ENCODE results near the gene ARHGAP26.
A peak's percentile ranks its signal among the peaks of the same experiment; 100 is the strongest.

ARHGAP26 gene

DNA sequence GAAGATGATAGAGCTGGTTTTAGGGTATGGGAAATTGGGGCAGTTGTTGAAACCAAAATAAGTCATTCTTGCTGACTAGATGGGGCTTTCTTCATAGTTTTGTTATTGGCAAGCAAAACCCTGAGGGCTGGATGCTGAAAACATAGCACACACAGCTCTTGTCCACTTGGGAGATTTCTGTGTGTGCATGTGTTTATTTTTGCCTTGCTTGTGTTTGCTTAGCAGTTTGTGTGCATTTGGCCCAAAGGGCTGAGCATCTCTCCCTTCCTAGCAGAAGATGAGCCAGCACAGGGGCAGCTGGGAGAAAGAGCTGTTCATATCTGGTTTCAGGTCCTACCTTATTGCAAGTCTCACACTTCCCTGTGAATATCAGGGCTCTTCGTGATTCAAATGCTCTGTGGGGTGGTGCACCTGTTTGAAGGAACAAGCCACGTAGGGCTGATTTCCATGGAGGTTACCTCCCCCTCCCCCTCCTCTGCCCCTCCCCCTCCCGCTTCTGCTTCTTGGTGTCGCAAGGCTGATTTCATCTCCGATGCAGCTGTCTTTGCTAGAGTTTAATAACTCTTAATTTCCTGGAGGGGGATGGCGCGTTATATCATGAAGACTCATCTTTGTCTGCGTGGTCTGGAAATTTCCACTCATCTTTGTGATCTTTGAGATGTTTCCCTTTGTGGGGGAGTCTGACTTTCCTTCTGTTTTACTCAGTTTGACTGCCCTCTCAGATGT lies 296.5 kb downstream of the ARHGAP26 start:
- DNase-seq = no peak
- H3K36me3 Mint-ChIP-seq (ENCODE audit: insufficient read depth) = peaks cover 38% of the 10 kb centered on the region
- ATAC-seq (replicated peaks) = no peak
- H3K9me3 Mint-ChIP-seq = no peaks in the 10 kb centered on the region
- H3K27ac Mint-ChIP-seq = peak overlapping the region in 1 of 2 donors; percentile 70
- no peak overlapping the region for H3K4me3 Mint-ChIP-seq
- H3K4me1 Mint-ChIP-seq (ENCODE audit: low read depth in 2 of 2) = peaks cover 10 to 19% of the 10 kb centered on the region in 2 donors
- no peaks in the 10 kb centered on the region for H3K27me3 Mint-ChIP-seq

DNA sequence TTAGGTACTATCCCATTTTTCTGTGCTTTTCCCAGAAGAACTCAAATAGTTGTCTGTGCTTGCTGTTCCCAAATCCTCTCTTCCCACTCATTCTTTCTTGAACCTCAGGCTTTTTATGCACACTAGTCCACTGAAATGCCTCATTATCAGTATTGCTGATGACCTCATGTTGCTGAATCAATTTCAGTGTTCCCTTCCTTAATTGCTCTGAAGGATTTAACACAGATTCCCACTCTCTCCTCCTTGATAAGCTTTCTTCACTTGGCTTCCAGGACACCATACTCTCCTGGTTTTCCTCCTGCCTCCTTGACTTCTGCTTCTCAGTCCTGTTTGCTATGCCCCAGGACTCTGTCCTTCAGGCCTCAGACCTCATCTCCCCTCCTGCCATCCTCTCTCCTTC lies 298.5 kb downstream of the ARHGAP26 start:
- DNase-seq (no peak), ATAC-seq (replicated peaks) (no peak)
- Mint-ChIP-seq H3K27ac (no peak overlapping the region), H3K4me1 (ENCODE audit: low read depth in 2 of 2) (peaks cover 6 to 15% of the 10 kb centered on the region in 2 donors), H3K27me3 (no peaks in the 10 kb centered on the region), H3K36me3 (ENCODE audit: insufficient read depth) (peaks cover 35% of the 10 kb centered on the region), H3K9me3 (no peaks in the 10 kb centered on the region), H3K4me3 (no peak overlapping the region)

DNA sequence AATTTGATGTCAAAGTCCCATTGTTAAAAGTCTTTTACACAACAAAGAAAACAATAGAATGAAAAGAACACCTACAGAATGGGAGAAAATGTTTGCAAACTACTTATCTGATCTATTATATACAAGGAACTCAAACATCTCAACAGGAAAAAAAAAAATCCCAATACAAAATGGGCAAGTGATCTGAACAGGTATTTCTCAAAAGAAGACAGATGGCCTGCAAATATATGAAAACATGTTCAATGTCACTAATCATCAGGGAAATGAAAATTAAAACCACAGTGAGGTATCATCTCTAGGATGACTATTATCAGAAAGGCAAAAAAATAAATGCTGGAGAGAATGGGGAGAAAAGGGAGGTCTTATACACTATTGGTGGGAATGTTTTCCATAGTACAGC lies 301.8 kb downstream of the ARHGAP26 start:
- Mint-ChIP-seq H3K4me3 (no peak overlapping the region), H3K36me3 (ENCODE audit: insufficient read depth) (peaks cover 35% of the 10 kb centered on the region), H3K9me3 (no peaks in the 10 kb centered on the region), H3K27me3 (no peaks in the 10 kb centered on the region), H3K27ac (no peak overlapping the region), H3K4me1 (ENCODE audit: low read depth in 2 of 2) (peaks cover 4 to 12% of the 10 kb centered on the region in 2 donors)
- DNase-seq = no peak
- no peak for ATAC-seq (replicated peaks)

DNA sequence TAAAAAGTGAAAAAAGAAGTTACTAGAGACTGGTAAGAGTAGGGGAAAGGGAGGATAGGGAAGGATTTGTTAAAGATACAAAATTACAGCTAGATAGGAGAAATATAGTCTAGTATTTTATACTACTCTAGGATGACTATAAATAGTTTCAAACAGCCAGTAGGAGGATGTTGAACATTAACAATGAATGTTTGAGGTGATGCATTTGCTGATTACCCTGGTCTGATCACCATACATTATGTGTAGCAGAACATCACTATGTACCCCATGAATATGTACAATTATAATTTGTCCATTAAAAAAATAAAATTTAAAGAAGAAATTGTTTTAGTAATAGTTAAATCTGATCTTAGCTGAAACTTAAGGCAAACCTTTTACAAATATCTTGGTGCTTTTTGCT lies 302.6 kb downstream of the ARHGAP26 start:
- H3K27ac Mint-ChIP-seq = no peak overlapping the region
- no peak overlapping the region for H3K4me3 Mint-ChIP-seq
- no peaks in the 10 kb centered on the region for H3K9me3 Mint-ChIP-seq
- H3K27me3 Mint-ChIP-seq = no peaks in the 10 kb centered on the region
- peaks cover 2 to 6% of the 10 kb centered on the region in 2 donors for H3K4me1 Mint-ChIP-seq (ENCODE audit: low read depth in 2 of 2)
- DNase-seq = no peak
- no peak for ATAC-seq (replicated peaks)
- H3K36me3 Mint-ChIP-seq (ENCODE audit: insufficient read depth) = peaks cover 29% of the 10 kb centered on the region

DNA sequence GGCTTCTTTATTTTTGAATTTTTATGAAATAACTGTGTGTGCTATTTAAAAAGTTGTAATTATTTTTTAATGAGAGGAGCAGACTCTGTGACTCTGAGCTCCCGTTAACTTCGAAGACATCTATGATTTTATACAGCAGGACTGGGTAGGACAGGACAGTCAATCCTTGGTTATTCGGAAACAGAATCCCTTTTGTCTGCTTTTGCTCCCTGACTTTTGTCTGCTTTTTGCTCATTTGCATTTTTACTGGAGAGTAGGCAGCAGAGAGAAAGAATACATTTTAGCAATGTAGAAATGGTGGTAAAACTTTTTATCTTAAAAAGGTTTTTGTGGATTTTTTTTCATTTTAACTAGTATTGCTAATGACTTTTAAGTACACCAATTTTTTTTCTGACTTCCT lies 303.6 kb downstream of the ARHGAP26 start:
- Mint-ChIP-seq H3K36me3 (ENCODE audit: insufficient read depth) (peaks cover 27% of the 10 kb centered on the region), H3K9me3 (no peaks in the 10 kb centered on the region), H3K27ac (no peak overlapping the region), H3K27me3 (no peaks in the 10 kb centered on the region), H3K4me1 (ENCODE audit: low read depth in 2 of 2) (peaks cover 2 to 6% of the 10 kb centered on the region in 2 donors), H3K4me3 (no peak overlapping the region)
- no peak for ATAC-seq (replicated peaks)
- DNase-seq = no peak

DNA sequence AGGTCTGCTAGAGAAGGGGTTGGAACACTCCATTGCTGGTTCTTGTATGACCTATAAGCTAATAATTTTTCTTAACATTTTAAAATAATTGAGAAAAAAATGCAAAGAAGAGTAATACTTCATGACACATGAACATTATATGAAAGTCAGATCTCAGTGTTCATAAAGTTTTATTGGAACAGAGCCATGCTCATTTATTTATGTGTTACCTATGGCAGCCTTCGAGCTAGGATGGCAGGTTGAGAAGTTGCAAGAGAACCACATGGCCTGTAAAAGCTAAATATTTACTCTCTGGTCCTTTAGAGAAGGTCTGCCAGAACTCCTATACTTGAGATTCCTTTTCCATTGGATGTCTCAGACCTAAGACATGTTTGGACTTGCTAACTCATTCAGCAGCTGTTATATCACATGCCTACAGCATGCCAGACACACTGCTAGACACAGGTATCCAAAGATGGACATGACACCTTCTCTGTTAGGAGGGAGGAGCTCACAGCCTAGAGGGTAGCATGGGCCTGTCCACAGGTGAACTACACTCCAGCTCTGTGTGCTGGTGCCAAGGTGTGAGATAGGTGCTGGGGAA lies 304.3 kb downstream of the ARHGAP26 start:
- no peak for ATAC-seq (replicated peaks)
- H3K4me1 Mint-ChIP-seq (ENCODE audit: low read depth in 2 of 2) = peaks cover 4 to 9% of the 10 kb centered on the region in 2 donors
- H3K9me3 Mint-ChIP-seq = no peaks in the 10 kb centered on the region
- H3K27ac Mint-ChIP-seq = peak overlapping the region in 1 of 2 donors; percentile 73
- no peak for DNase-seq
- no peak overlapping the region for H3K4me3 Mint-ChIP-seq
- peaks cover 19% of the 10 kb centered on the region for H3K36me3 Mint-ChIP-seq (ENCODE audit: insufficient read depth)
- H3K27me3 Mint-ChIP-seq = no peaks in the 10 kb centered on the region

DNA sequence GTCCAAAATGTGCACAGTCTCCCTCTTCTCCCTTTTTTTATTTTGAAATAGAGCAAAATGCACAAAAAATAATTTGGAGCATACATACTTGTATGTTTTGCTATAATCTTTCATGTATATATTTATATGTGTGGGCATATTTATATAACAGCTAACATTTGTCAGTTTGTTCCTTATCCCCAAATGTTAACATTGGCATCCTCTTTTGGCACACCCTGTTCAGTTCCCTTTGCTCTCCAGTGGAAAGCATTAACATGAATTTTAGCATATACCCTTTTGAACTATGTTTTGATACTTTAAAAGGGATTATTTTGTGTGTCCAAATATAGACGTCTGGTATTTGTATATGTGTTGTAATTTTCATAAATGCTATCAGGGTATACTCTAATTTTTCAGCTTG lies 306.2 kb downstream of the ARHGAP26 start:
- ATAC-seq (replicated peaks) = no peak
- Mint-ChIP-seq H3K9me3 (no peaks in the 10 kb centered on the region), H3K27ac (peak overlapping the region in 1 of 2 donors; percentile 17), H3K27me3 (no peaks in the 10 kb centered on the region), H3K4me1 (ENCODE audit: low read depth in 2 of 2) (peaks cover 6 to 26% of the 10 kb centered on the region in 2 donors), H3K4me3 (no peak overlapping the region), H3K36me3 (ENCODE audit: insufficient read depth) (peaks cover 16% of the 10 kb centered on the region)
- DNase-seq = no peak

DNA sequence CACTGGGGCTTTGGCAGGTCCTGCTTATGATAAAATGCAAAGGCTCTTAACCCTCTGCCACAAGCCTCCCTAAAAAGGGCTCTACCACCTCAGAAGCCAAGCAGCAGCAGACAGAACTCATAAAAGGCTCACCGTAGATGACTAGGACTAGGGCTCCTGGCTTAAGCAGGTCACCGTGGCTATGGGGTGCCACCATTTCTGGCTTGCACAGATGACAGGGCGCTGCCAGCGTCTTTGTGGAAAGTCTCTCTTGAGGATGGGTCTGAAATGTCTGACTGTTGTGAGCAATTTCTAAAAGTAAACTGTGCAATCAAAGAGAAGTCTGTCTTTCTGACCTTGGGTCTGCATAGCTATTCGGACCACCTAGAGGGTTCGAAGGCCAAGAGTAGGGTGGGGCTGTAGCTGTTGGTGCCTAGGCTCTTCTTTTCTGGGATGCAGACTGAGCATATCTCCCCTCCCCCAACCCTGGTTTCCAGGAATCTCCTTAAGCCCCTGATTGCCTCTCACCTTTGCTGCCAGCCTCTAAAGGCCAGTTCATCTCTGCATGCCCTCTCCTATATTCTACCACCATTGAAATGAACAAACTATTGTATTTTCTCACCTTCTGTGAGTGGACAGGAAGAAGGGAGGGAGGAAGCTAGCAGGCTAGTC lies 307.4 kb downstream of the ARHGAP26 start:
- Mint-ChIP-seq H3K4me3 (no peak overlapping the region), H3K4me1 (ENCODE audit: low read depth in 2 of 2) (peaks cover 6 to 26% of the 10 kb centered on the region in 2 donors)
- DNase-seq = no peak

DNA sequence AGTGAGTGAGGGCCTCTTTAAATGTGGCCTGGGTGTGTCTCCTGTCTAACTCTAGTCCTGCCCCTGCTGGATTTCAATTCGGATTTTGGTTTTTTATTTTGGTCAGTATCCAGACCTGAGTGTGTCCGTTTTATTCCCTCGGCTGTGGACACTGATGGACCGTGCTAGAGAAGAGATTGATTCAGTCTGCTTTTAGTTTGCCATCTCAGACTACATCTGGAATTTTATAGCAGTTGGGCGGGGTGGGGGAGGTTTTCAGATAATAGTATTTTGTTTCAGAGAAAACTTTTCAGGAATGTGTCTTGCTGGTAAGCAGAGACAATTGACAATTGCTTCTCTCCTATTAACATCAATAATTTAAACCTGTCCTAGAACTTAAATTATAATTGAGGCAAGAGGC lies 308.1 kb downstream of the ARHGAP26 start:
- Mint-ChIP-seq H3K4me3 (no peak overlapping the region), H3K9me3 (no peaks in the 10 kb centered on the region), H3K27me3 (no peaks in the 10 kb centered on the region), H3K27ac (no peak overlapping the region), H3K36me3 (ENCODE audit: insufficient read depth) (peaks cover 14% of the 10 kb centered on the region), H3K4me1 (ENCODE audit: low read depth in 2 of 2) (peaks cover 6 to 26% of the 10 kb centered on the region in 2 donors)
- ATAC-seq (replicated peaks) = no peak
- no peak for DNase-seq

More for the DNA sequence above, 307.4 kb downstream of the ARHGAP26 start:
- Mint-ChIP-seq H3K9me3 (no peaks in the 10 kb centered on the region), H3K27ac (no peak overlapping the region), H3K27me3 (no peaks in the 10 kb centered on the region), H3K36me3 (ENCODE audit: insufficient read depth) (peaks cover 12% of the 10 kb centered on the region)
- ATAC-seq (replicated peaks) = no peak

DNA sequence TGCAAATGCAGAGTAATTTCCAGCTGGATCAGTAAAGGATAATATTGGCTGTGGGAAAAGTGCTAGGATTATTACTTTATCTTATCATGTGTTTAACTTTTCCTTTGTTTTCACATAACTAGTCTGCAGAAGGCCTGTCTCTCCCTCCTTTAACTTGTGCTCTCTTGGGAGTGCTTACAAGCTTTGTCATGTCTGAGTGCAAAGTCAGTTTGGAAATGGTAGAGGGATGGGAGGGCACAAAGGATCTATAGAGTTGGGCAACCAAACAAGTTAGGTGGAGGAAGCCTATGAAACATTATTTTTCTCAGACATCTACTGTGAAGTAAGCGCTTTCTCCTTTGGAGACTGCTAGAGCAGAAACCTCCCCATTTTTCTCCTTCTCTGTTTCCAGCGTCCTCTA lies 308.8 kb downstream of the ARHGAP26 start:
- H3K4me3 Mint-ChIP-seq = no peak overlapping the region
- DNase-seq (no peak), ATAC-seq (replicated peaks) (no peak)
- no peaks in the 10 kb centered on the region for H3K27me3 Mint-ChIP-seq
- H3K9me3 Mint-ChIP-seq = no peaks in the 10 kb centered on the region
- H3K4me1 Mint-ChIP-seq (ENCODE audit: low read depth in 2 of 2) = peaks cover 6 to 26% of the 10 kb centered on the region in 2 donors
- H3K27ac Mint-ChIP-seq = no peak overlapping the region
- peaks cover 18% of the 10 kb centered on the region for H3K36me3 Mint-ChIP-seq (ENCODE audit: insufficient read depth)

DNA sequence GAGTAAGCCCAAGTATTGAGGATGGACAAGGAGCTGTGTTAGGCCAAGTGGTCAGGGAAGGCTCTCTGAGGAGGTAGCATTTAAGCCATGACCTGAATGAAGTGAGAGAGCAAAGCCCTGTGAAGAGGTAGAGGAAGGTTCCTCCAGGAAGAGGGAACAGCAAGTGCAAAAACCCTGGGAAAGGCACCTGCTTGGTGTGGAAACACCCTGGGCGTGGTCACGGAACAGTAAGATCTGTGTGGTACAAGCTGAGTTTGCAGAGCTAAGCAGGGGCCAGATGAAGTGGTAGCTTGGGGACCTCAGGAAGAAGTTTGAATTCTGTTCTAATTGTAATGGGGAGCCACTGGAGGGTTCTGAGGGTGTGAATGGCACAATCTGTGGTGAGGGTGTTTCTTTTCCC lies 310.2 kb downstream of the ARHGAP26 start:
- DNase-seq (no peak), ATAC-seq (replicated peaks) (no peak)
- peak overlapping the region in 1 of 2 donors; percentile 47 for H3K27ac Mint-ChIP-seq
- H3K4me3 Mint-ChIP-seq = no peak overlapping the region
- no peaks in the 10 kb centered on the region for H3K27me3 Mint-ChIP-seq
- H3K4me1 Mint-ChIP-seq (ENCODE audit: low read depth in 2 of 2) = peaks cover 6 to 24% of the 10 kb centered on the region in 2 donors
- H3K9me3 Mint-ChIP-seq = no peaks in the 10 kb centered on the region
- peaks cover 18% of the 10 kb centered on the region for H3K36me3 Mint-ChIP-seq (ENCODE audit: insufficient read depth)

DNA sequence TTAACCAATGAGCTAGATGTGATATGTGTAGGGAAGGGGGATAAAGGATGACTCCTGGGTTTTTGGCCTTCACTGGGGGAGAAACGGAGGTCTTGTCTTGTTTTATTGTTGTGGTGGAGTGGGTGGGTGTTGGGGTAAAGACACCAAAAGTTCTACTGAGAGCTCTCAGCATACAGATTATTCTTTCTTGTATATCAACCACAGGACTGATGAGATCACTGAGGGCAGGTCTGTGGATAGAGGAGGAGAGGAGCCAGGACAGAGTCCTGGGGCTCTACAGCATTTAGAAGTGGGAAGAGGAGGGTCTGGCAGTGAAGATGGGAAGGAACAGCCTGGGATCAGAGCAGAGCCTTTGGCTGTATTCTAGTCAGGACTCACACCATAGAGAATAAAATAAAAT lies 310.8 kb downstream of the ARHGAP26 start:
- no peaks in the 10 kb centered on the region for H3K27me3 Mint-ChIP-seq
- peaks cover 18% of the 10 kb centered on the region for H3K36me3 Mint-ChIP-seq (ENCODE audit: insufficient read depth)
- DNase-seq (no peak), ATAC-seq (replicated peaks) (no peak)
- H3K27ac Mint-ChIP-seq = peak overlapping the region in 1 of 2 donors; percentile 47
- H3K4me3 Mint-ChIP-seq = no peak overlapping the region
- peaks cover 6 to 24% of the 10 kb centered on the region in 2 donors for H3K4me1 Mint-ChIP-seq (ENCODE audit: low read depth in 2 of 2)
- H3K9me3 Mint-ChIP-seq = no peaks in the 10 kb centered on the region

DNA sequence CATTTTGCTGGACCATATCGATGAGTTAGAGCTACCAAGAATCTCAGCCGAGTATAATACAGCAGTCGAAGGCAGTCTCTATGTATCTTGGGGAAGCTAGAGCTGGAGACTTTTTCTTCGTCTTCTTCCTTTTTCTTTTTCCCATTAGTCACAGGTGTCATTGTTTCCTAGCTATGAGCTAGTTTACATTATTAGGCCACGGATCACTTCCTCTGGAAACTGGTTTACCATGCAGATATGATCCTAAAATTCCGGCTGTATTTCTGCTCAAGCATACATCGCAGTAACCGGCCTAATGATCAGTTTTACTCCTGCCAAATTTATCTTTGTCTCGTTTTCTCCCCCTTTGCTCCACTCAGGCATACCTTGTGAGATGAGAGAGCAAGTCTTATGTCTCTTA lies 312.8 kb downstream of the ARHGAP26 start:
- H3K9me3 Mint-ChIP-seq = no peaks in the 10 kb centered on the region
- no peaks in the 10 kb centered on the region for H3K27me3 Mint-ChIP-seq
- DNase-seq (no peak), ATAC-seq (replicated peaks) (no peak)
- peaks cover 25% of the 10 kb centered on the region for H3K36me3 Mint-ChIP-seq (ENCODE audit: insufficient read depth)
- no peak overlapping the region for H3K27ac Mint-ChIP-seq
- H3K4me1 Mint-ChIP-seq (ENCODE audit: low read depth in 2 of 2) = peaks cover 4 to 24% of the 10 kb centered on the region in 2 donors
- H3K4me3 Mint-ChIP-seq = no peak overlapping the region

DNA sequence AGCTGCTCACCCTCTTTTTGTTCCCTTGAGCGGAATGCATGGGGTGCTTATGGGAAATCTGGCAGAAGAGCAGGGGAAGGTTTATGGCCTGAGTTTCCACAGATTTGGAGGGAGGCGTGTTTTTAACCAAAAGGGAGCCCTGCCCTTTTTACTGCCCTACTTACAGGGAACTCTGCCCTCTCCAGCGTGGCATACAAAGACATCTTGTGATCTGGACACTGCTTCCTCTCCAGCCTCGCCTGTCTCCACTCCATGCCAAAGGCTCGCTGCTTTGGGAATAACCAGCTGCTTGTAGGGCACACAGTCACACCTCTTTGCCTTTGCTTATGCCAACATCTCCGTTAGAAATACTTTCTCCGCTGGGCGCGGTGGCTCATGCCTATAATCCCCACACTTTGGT lies 314.2 kb downstream of the ARHGAP26 start:
- DNase-seq = no peak
- Mint-ChIP-seq H3K27me3 (no peaks in the 10 kb centered on the region), H3K4me3 (no peak overlapping the region), H3K36me3 (ENCODE audit: insufficient read depth) (peaks cover 25% of the 10 kb centered on the region), H3K4me1 (ENCODE audit: low read depth in 2 of 2) (peaks cover 2 to 23% of the 10 kb centered on the region in 2 donors), H3K27ac (peak overlapping the region in 1 of 2 donors; percentile 3), H3K9me3 (no peaks in the 10 kb centered on the region)
- ATAC-seq (replicated peaks) = no peak

All from effector memory CD8-positive, alpha-beta T cell (primary cell).